ENCODE measurements around the gene PPM1J. TPM values are rescaled to one million over a fixed set of nuclear protein-coding genes. Genes with fewer than 3 reads are reported as not detected.

The PPM1J gene
- total RNA-seq, 1 donor from 2014 or later = 0.32 TPM

- TF ChIP-seq, protein P1, sequence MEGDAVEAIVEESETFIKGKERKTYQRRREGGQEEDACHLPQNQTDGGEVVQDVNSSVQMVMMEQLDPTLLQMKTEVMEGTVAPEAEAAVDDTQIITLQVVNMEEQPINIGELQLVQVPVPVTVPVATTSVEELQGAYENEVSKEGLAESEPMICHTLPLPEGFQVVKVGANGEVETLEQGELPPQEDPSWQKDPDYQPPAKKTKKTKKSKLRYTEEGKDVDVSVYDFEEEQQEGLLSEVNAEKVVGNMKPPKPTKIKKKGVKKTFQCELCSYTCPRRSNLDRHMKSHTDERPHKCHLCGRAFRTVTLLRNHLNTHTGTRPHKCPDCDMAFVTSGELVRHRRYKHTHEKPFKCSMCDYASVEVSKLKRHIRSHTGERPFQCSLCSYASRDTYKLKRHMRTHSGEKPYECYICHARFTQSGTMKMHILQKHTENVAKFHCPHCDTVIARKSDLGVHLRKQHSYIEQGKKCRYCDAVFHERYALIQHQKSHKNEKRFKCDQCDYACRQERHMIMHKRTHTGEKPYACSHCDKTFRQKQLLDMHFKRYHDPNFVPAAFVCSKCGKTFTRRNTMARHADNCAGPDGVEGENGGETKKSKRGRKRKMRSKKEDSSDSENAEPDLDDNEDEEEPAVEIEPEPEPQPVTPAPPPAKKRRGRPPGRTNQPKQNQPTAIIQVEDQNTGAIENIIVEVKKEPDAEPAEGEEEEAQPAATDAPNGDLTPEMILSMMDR (IDR thresholded peaks at IDR 0.05) = no peak
- ATAC-seq (no peak), DNase-seq (no peak)
- intact Hi-C loops (cut with DNase I) = no loop called here
- Histone ChIP-seq H3K4me3 (no peak overlapping the region), H3K27me3 (no peaks in the 10 kb centered on the region), H3K36me3 (no peaks in the 10 kb centered on the region), H3K4me1 (peaks cover 24% of the 10 kb centered on the region), H3K27ac (no peak overlapping the region), H3K9me3 (no peaks in the 10 kb centered on the region)
Measured at GRCh38 chr1:112710586-112710985, 4.5 kb downstream of the PPM1J start.

DNA sequence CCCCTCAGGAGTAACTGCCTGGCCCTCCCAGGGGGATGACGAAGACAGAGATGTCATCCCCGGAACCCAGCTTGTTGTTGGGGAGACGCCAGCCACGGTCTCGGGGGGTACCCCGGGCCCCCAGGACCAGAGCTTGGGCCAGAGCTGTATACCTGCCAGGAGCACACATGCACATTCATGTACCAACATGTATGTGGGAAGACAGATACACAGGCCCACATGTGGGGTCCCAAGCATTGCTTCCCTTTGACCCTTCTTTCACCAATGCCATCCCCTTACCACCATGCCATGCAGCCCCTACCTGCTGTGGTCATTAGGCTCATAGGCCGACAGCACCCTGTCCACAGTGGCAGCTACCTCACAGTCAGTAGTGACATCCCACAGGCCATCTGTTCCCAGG is 5.0 kb downstream of the PPM1J start:
- no peak for ATAC-seq
- no peaks in the 10 kb centered on the region for H3K9me3 ChIP-seq
- peaks cover 27% of the 10 kb centered on the region for H3K4me1 ChIP-seq
- no peak overlapping the region for H3K27ac ChIP-seq
- no peaks in the 10 kb centered on the region for H3K36me3 ChIP-seq
- DNase-seq = no peak
- intact Hi-C loops (cut with DNase I) = no loop called here
- H3K27me3 ChIP-seq = no peaks in the 10 kb centered on the region
- H3K4me3 ChIP-seq = no peak overlapping the region
- TF ChIP-seq, protein P1 (IDR thresholded peaks at IDR 0.05) = no peak

- no peaks in the 10 kb centered on the region for H3K9me3 ChIP-seq
- no peak overlapping the region for H3K27ac ChIP-seq
- intact Hi-C loops (cut with DNase I) = loop anchor here (10.0 kb wide), 1 partner anchor 84 kb away; no protein-coding TSS in a partner anchor
- H3K27me3 ChIP-seq = no peaks in the 10 kb centered on the region
- peaks cover 4% of the 10 kb centered on the region for H3K36me3 ChIP-seq
- DNase-seq (no peak), ATAC-seq (no peak)
- H3K4me3 ChIP-seq = no peak overlapping the region
- TF ChIP-seq, protein P1 (IDR thresholded peaks at IDR 0.05) = no peak
- H3K4me1 ChIP-seq = peaks cover 29% of the 10 kb centered on the region
Measured at GRCh38 chr1:112708489-112708888, 6.6 kb downstream of the PPM1J start.

DNA sequence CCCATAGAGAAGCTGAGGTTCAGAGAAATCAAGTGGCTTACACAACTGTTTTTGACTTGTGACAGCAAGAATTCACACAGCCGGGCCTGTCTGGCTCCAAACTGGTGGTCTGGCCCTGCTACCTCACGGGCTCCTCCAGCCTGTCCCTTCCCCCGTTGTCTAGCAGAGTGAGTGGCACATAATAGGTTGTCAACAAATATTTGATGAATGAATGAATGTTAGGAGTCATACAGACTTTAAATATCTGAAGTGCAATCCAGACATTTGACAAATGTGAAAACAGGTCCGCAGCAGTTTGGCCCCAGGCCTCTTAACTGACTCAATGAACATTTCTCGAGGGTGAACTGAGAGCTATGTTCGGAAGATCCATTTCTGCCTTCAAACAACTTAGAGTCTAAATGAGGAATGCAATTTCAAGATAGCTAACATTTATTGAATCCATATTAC is 7.1 kb downstream of the PPM1J start:
- no peak for DNase-seq
- intact Hi-C loops (cut with DNase I) = loop anchor here (10.0 kb wide), 1 partner anchor 83 kb away; no protein-coding TSS in a partner anchor
- Histone ChIP-seq H3K4me3 (no peak overlapping the region), H3K36me3 (peaks cover 9% of the 10 kb centered on the region), H3K4me1 (peaks cover 33% of the 10 kb centered on the region), H3K27ac (peak overlapping the region; percentile 92), H3K27me3 (no peaks in the 10 kb centered on the region), H3K9me3 (no peaks in the 10 kb centered on the region)
- TF ChIP-seq, protein P1 (IDR thresholded peaks at IDR 0.05) = no peak
- no peak for ATAC-seq

GRCh38 chr1:112707221-112708001 is 7.7 kb downstream of the PPM1J start:
- peak; percentile 93 for DNase-seq
- H3K4me3 ChIP-seq = peak overlapping the region; percentile 97
- TF ChIP-seq, protein P1 (IDR thresholded peaks at IDR 0.05) = peak; percentile 90
- no peaks in the 10 kb centered on the region for H3K9me3 ChIP-seq
- peak overlapping the region; percentile 92 for H3K27ac ChIP-seq
- peaks cover 39% of the 10 kb centered on the region for H3K4me1 ChIP-seq
- peak; percentile 89 for ATAC-seq
- peaks cover 15% of the 10 kb centered on the region for H3K36me3 ChIP-seq
- intact Hi-C loops (cut with DNase I) = loop anchor here (10.0 kb wide), 1 partner anchor 83 kb away; no protein-coding TSS in a partner anchor
- no peaks in the 10 kb centered on the region for H3K27me3 ChIP-seq

Measured in upper lobe of right lung (tissue), 1 donor.